GM19324 (cell line): Measurements from ENCODE around the gene ATG14.
"Not testable (repeated sequence)": the region's sequence is repeated elsewhere in the genome, so short reads cannot be mapped to it uniquely, and the experiment has no call there.

Experiments used
- ATAC-seq: cut with Tn5 transposase; IDR thresholded peaks from one replicate; pipeline ENCODE4 v1.9.1; 2021; ENCODE audit warnings: mild to moderate bottlenecking, moderate library complexity; ENCODE audit not compliant: unreplicated experiment, low FRiP score

ATG14 gene

GRCh38 chr14:55387121-55387520 lies 24.5 kb downstream of the ATG14 start:
- no peak for ATAC-seq

GRCh38 chr14:55386037-55386808 lies 25.4 kb downstream of the ATG14 start:
- no peak for ATAC-seq

DNA sequence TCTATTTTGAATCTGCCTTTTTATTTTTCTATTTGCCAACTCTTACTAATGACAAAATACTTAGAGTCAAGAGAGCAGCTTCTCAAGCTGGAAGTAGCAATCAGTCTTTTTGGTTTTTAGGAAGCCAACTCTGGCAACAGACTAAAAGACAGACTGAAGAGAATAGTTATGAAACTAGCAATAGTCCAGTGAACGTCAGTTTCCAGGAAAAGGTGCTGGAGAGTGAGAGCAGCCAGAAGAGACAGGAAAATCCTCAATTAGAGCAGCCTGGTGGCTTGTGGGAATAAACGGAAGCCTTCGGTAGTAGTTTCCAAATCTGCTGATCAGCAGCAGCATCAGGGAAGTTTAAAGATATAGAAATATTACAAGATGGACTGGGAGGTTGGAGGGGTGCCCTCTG lies 27.1 kb downstream of the ATG14 start:
- ATAC-seq, result no peak

DNA sequence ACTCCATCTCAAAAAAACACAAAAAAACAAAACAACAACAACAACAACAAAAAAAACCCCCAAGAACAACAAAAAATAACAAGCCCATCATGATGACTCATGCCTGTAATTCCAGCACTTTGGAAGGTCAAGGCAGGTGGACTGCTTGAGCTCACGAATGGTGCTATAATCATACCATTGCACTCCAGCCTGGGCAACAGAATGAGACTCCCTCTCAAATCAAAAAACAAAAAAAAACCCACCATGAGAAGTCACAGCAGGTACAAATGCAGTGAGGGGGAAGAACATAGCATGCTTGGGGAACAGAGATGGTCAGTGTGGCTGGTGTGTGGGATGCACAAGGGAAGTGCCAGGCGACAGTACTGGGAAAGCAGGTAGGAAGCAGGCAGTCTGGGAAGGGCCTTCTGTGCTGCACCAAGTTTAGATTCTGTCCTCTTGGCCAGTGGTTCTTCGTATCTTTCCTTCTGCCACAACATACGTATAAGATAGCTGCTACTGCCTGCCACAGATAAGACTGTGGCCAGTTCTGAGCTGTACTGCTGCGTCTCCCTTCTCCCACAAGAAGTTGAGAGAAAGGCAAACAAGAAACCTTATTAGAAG lies 28.0 kb downstream of the ATG14 start:
- ATAC-seq, result no peak

DNA sequence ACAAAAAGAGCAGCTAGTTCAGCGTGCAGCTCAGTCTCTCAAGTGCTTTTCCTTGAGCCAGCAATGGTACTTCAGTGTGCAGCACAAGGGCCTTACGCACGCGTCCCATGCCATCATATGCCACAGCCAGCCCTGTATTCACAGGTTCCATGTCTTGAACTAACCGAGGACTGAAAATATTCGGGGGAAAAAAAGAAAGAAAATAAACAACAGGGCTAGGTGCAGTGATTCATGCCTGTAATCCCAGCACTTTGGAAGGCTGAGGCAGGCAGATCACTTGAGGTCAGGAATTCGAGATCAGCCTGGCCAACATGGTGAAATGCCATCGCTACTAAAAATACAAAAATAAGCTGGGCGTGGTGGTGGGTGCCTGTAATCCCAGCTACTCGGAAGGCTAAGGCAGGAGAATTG lies 28.6 kb downstream of the ATG14 start:
- not testable (repeated sequence) for ATAC-seq

DNA sequence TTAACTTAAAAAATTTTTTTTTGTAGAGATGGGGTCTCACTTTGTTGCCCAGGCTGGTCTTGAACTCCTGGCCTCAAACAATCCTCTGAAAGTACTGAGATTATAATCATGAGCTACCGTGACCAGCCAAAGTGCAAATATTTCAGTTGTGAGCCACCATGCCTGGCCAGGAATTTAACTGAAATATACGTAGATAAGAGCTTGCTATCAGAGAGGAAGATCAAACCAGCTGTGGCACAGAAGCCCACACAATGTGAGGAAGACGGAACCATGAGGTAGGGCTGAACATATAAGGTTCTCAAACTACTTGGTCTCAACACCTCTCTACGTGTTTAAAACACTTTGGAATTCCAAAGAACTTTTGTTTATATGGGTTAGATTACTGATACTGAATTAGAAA lies 29.1 kb downstream of the ATG14 start:
- no peak for ATAC-seq

GRCh38 chr14:55381561-55381960 lies 30.1 kb downstream of the ATG14 start:
- no peak for ATAC-seq

DNA sequence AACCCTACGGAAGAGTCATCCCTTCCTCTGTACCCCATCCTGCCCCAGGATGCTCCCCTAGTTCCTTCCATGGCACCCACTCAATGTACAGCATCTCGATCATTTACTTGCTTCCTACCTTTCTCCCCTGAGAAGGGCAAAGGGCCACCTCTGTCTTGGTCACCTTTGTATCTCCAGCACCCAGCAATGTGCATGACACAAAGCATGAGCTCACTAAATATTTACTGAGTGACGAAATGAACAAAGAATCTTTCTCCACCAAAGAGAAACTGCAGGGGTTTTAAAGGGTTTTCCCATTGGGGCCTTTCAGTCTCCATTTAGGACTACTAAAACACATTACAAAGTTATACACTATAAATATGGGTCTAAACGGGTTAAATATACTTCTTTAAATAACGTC lies 30.6 kb downstream of the ATG14 start:
- no peak for ATAC-seq

DNA sequence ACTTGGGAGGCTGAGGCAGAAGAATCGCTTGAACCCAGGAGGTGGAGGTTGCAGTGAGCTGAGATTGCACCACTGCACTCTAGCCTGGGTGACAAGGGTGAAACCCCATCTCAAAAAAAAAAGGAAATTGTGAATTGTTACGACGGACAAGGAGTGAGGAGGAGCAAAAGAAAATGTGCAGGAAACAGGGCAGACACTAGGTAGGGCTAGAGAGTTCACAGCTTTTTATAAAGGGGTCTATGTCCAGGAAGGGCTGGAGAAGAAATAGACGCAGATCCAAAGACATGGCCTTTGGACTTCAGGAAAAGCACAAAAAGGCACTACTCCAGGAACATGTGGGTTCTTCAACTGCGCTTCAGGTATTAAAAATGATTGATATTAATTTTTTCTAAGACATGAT lies 34.4 kb downstream of the ATG14 start:
- no peak for ATAC-seq

- no peak for ATAC-seq
Measured at GRCh38 chr14:55374771-55375170, 36.9 kb downstream of the ATG14 start.

- ATAC-seq, result no peak
Measured at GRCh38 chr14:55373784-55374705, 37.6 kb downstream of the ATG14 start.

DNA sequence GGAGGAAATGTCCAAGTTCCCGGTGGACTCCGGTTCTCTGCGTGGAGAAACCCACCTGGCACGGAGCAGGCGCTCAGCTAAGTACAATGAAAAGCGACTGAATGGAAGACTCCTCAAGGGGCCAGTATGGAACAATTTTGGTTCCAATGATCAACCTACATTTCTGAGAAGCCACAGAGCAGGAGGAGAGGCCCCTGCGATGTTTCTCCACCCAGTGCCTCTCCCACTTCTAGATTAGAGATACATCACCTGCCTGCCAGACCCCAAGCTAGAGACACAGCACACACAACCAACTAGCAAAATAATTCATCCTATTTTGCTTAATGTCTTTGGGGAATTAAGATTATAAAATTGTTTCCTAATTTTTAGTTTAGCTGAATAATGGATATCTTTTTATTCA lies 38.8 kb downstream of the ATG14 start:
- no peak for ATAC-seq

DNA sequence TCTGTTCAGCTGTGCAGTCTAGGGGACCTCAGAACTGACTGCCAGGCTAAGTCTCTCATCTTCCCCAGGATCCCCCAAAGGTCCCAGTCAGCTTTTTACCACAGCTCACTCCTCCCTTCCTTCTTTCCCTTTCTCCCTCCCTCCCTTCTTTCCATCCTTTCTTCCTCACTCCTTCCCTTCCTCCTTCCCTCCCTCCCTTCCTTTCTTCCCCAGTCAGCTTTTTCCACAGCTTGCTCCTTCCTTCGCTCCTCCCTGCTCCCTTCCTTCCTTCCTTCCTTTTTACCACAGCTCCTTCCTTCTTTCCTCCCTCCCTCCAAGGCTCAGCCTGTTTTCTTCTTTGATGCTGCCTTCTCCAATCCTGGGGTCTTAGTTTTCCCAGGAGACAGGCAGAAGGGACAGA lies 39.2 kb downstream of the ATG14 start:
- no peak for ATAC-seq

- no peak for ATAC-seq
Measured at GRCh38 chr14:55370883-55371455, 40.7 kb downstream of the ATG14 start.

GRCh38 chr14:55366271-55366670 lies 45.4 kb downstream of the ATG14 start:
- ATAC-seq, result no peak

DNA sequence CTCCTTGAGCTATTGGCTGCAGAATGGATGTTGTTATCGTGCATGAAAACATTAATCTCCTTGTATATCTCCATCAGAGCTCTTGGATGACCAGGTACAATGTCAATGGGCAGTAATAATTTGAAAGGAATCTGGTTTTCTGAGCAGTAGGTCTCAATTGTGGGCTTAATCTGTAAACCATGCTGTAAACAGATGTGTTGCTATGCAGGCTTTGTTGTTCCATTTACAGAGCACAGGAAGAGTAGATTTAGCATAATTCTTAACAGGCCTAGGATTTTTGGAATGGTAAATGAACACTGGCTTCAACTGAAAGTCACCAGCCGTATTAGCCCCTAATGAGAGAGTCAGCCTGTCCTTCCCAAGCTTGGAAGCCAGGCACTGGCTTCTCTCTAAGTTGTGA lies 50.4 kb downstream of the ATG14 start:
- ATAC-seq, result no peak

- ATAC-seq, result no peak
Measured at GRCh38 chr14:55359307-55359706, 52.3 kb downstream of the ATG14 start.

DNA sequence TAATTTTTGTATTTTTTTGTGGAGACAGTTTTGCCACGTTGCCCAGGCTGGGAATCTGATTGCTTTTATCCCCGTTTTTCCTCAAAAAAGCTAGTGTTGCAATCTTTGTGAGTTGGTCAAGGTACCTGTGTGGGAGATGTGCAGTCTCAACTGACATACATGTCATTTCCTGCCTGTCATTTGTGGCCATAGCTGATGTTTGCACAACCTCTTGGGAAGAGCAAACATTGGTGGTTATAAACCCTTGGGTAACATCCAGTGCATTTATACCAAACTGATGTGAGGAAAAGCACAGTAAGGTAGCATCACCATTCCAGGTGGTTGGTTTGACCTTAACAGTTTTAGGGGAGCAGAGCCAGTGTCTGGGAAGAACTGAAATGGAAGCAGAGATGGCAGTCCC lies 54.7 kb downstream of the ATG14 start:
- no peak for ATAC-seq

GRCh38 chr14:55355922-55356321 lies 55.7 kb downstream of the ATG14 start:
- ATAC-seq, result no peak

GRCh38 chr14:55354500-55354899 lies 57.1 kb downstream of the ATG14 start:
- ATAC-seq, result peak; percentile 56
